ENCODE results near the gene MATCAP1.

DNA sequence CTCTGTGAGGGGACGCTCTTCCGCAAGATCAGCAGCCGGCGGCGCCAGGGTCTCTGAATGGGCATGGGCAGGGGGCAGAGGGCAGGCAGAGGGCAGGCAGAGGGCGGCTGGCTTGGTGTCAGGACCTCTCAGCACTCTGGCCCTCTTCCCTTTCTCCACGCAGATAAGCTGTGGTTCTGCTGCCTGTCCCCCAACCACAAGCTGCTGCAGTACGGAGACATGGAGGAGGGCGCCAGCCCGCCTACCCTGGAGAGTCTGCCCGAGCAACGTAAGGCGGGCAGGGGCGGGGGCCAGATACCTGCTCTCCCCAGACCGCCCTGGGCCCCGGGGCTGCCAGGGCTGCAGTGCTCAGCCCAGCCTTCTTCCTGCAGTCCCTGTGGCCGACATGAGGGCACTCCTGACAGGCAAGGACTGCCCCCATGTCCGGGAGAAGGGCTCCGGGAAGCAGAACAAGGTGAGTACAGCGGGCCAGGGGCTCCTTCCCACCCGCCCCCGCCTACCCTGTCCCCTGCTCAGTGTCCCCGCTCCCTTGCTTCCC is 19.3 kb upstream of the MATCAP1 start:
- TF ChIP-seq EZH2phosphoT487 (IDR thresholded peaks at IDR 0.05; ENCODE audit: borderline replicate concordance, low read length): no peak
- TF ChIP-seq, protein P1, sequence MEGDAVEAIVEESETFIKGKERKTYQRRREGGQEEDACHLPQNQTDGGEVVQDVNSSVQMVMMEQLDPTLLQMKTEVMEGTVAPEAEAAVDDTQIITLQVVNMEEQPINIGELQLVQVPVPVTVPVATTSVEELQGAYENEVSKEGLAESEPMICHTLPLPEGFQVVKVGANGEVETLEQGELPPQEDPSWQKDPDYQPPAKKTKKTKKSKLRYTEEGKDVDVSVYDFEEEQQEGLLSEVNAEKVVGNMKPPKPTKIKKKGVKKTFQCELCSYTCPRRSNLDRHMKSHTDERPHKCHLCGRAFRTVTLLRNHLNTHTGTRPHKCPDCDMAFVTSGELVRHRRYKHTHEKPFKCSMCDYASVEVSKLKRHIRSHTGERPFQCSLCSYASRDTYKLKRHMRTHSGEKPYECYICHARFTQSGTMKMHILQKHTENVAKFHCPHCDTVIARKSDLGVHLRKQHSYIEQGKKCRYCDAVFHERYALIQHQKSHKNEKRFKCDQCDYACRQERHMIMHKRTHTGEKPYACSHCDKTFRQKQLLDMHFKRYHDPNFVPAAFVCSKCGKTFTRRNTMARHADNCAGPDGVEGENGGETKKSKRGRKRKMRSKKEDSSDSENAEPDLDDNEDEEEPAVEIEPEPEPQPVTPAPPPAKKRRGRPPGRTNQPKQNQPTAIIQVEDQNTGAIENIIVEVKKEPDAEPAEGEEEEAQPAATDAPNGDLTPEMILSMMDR (IDR thresholded peaks at IDR 0.05; ENCODE audit: low read depth, low read length, poor library complexity, severe bottlenecking): no peak
